SU-DHL-6 (cell line): ENCODE results near the gene THSD4.

Experiments used
- H2AFZ ChIP-seq: fragments of 200-600 bp; sonication (generic); 2 replicates; pipeline ENCODE4 v1.6.1; 2014; ENCODE audit warnings: low read depth, mild to moderate bottlenecking, moderate library complexity, mixed read lengths, antibody characterized with exemption, low read length; ENCODE audit not compliant: severe bottlenecking
- H3F3A ChIP-seq: fragments of 200-600 bp; shearing (Covaris generic); 2 replicates; pipeline ENCODE4 v1.6.0; 2016; ENCODE audit warnings: antibody characterized with exemption, mild to moderate bottlenecking; ENCODE audit not compliant: insufficient read depth
- H3K27ac ChIP-seq: fragments of 200-600 bp; sonication (generic); 2 replicates; pipeline ENCODE4 v1.5.1; 2016; ENCODE audit warnings: low read depth, mild to moderate bottlenecking, low read length, moderate library complexity, mixed read lengths
- H3K27me3 ChIP-seq: fragments of 200-600 bp; sonication (generic), shearing (Covaris generic); 2 replicates; pipeline ENCODE4 v1.6.0; 2014; ENCODE audit warnings: mild to moderate bottlenecking, low read length
- H3K36me3 ChIP-seq: fragments of 200-600 bp; sonication (generic); 2 replicates; pipeline ENCODE4 v1.6.1; 2014; ENCODE audit warnings: mild to moderate bottlenecking, low read length, mixed read lengths
- H3K4me2 ChIP-seq: fragments of 300-600, 200-600 bp; shearing (Covaris generic), sonication (generic); 2 replicates; pipeline ENCODE4 v1.6.0; 2014; ENCODE audit warnings: low read length, low read depth, mild to moderate bottlenecking; ENCODE audit not compliant: poor library complexity, severe bottlenecking
- H3K4me3 ChIP-seq: fragments of 200-600 bp; sonication (generic); 2 replicates; pipeline ENCODE4 v1.5.1; 2014; ENCODE audit warnings: antibody characterized with exemption, low read length, mild to moderate bottlenecking, mixed read lengths; ENCODE audit not compliant: insufficient read depth, poor library complexity, severe bottlenecking
- H3K79me2 ChIP-seq: fragments of 200-600 bp; sonication (generic); 2 replicates; pipeline ENCODE4 v1.6.1; 2014; ENCODE audit warnings: mild to moderate bottlenecking, low read length, moderate library complexity; ENCODE audit not compliant: insufficient read depth
- H3K9ac ChIP-seq: fragments of 200-600 bp; sonication (generic); 2 replicates; pipeline ENCODE4 v1.7.0; 2014; ENCODE audit warnings: mild to moderate bottlenecking, low read length
- H3K9me2 ChIP-seq: fragments of 200-600 bp; sonication (generic); replicated peaks from 2 replicates; pipeline ENCODE4 v1.6.1; 2014; ENCODE audit warnings: low read length; ENCODE audit not compliant: insufficient read depth
- H3K9me3 ChIP-seq: fragments of 200-600 bp; sonication (generic); 2 replicates; pipeline ENCODE4 v1.6.1; 2014; ENCODE audit warnings: low read length, mixed read lengths; ENCODE audit not compliant: insufficient read depth
- H4K20me1 ChIP-seq: fragments of 200-600 bp; sonication (generic); 2 replicates; pipeline ENCODE4 v1.6.1; 2014; ENCODE audit warnings: low read depth, mild to moderate bottlenecking, antibody characterized with exemption, low read length, moderate library complexity, mixed read lengths
- CTCF ChIP-seq: fragments of 200-600 bp; sonication (generic); IDR thresholded peaks from one replicate; pipeline ENCODE4 v1.5.1; 2017; ENCODE audit warnings: antibody characterized with exemption, mild to moderate bottlenecking, low read length, moderate library complexity; ENCODE audit not compliant: insufficient read depth, poor library complexity, severe bottlenecking
- EZH2phosphoT487 ChIP-seq: fragments of 200-600 bp; sonication (generic), shearing (Covaris generic); conservative IDR thresholded peaks from 2 replicates; pipeline ENCODE4 v1.6.1; 2018; ENCODE audit warnings: mild to moderate bottlenecking, antibody characterized with exemption, low read length, moderate library complexity, mixed read lengths

THSD4 gene

GRCh38 chr15:71411538-71412482 is 296.5 kb downstream of the THSD4 start:
- Histone ChIP-seq H3K79me2 (no peaks in the 10 kb centered on the region), H4K20me1 (no peaks in the 10 kb centered on the region), H3K9me2 (no peaks in the 10 kb centered on the region), H3K9me3 (no peaks in the 10 kb centered on the region), H3K36me3 (no peaks in the 10 kb centered on the region), H3K27ac (no peak overlapping the region), H3F3A (no peaks in the 10 kb centered on the region), H3K27me3 (no peaks in the 10 kb centered on the region), H3K4me2 (no peak overlapping the region), H3K4me3 (no peak overlapping the region), H2AFZ (no peak overlapping the region), H3K9ac (no peak overlapping the region)
- TF ChIP-seq EZH2phosphoT487 (no peak), CTCF (no peak)

GRCh38 chr15:71413419-71413818 is 298.1 kb downstream of the THSD4 start:
- no peaks in the 10 kb centered on the region for H4K20me1 ChIP-seq
- H3K79me2 ChIP-seq: no peaks in the 10 kb centered on the region
- no peaks in the 10 kb centered on the region for H3F3A ChIP-seq
- no peak overlapping the region for H2AFZ ChIP-seq
- H3K9ac ChIP-seq: no peak overlapping the region
- no peaks in the 10 kb centered on the region for H3K9me3 ChIP-seq
- no peak overlapping the region for H3K4me3 ChIP-seq
- H3K27me3 ChIP-seq: no peaks in the 10 kb centered on the region
- H3K27ac ChIP-seq: no peak overlapping the region
- no peak for TF ChIP-seq EZH2phosphoT487
- TF ChIP-seq CTCF: no peak
- H3K4me2 ChIP-seq: no peak overlapping the region
- no peaks in the 10 kb centered on the region for H3K36me3 ChIP-seq
- no peaks in the 10 kb centered on the region for H3K9me2 ChIP-seq

GRCh38 chr15:71414853-71415252 is 299.6 kb downstream of the THSD4 start:
- Histone ChIP-seq H3K27me3 (no peaks in the 10 kb centered on the region), H3K9me3 (no peaks in the 10 kb centered on the region), H4K20me1 (no peaks in the 10 kb centered on the region), H2AFZ (no peak overlapping the region), H3K79me2 (no peaks in the 10 kb centered on the region), H3K4me3 (no peak overlapping the region), H3K27ac (no peak overlapping the region), H3F3A (no peaks in the 10 kb centered on the region), H3K9ac (no peak overlapping the region), H3K36me3 (no peaks in the 10 kb centered on the region), H3K9me2 (no peaks in the 10 kb centered on the region), H3K4me2 (no peak overlapping the region)
- TF ChIP-seq CTCF (no peak), EZH2phosphoT487 (no peak)
